ENCODE data around the gene RPS6KA5. TPM values are rescaled to one million over a fixed set of nuclear protein-coding genes. Genes with fewer than 3 reads are reported as not detected.

Gene RPS6KA5
- total RNA-seq, 4 donors from 2014 or later = 5.8 to 18.4 (median 9.8) TPM

- TF ChIP-seq POLR2A (IDR thresholded peaks at IDR 0.05) (no peak), CTCF (IDR thresholded peaks at IDR 0.05 in 4 of 5, conservative IDR thresholded peaks at IDR 0.05 in 1 of 5) (no peak)
- no peak for DNase-seq
- in situ Hi-C loops (cut with MboI; ENCODE audit: low sequenced_read_pairs in 4 of 4) = no loop called here
- intact Hi-C loops (cut with DNase I; ENCODE audit: low total_unique reads) = no loop called here
- ATAC-seq = no peak
- Histone ChIP-seq H3K4me1 (no peaks in the 10 kb centered on the region), H3K36me3 (peaks cover 2 to 5% of the 10 kb centered on the region in 2 donors), H3K9me3 (no peaks in the 10 kb centered on the region), H3K4me3 (no peak overlapping the region), H3K27me3 (no peaks in the 10 kb centered on the region), H3K27ac (no peak overlapping the region)
Measured at GRCh38 chr14:90890322-90891020, 170.0 kb downstream of the RPS6KA5 start.

GRCh38 chr14:90886297-90886815 lies 174.1 kb downstream of the RPS6KA5 start:
- no peak overlapping the region for H3K27ac ChIP-seq
- ATAC-seq (no peak), DNase-seq (no peak)
- H3K4me1 ChIP-seq = no peaks in the 10 kb centered on the region
- in situ Hi-C loops (cut with MboI; ENCODE audit: low sequenced_read_pairs in 4 of 4) = no loop called here
- no peak for TF ChIP-seq CTCF (IDR thresholded peaks at IDR 0.05 in 4 of 5, conservative IDR thresholded peaks at IDR 0.05 in 1 of 5)
- TF ChIP-seq POLR2A (IDR thresholded peaks at IDR 0.05) = no peak
- H3K36me3 ChIP-seq = peaks cover 0 to 2% of the 10 kb centered on the region in 2 donors
- no peaks in the 10 kb centered on the region for H3K27me3 ChIP-seq
- no peaks in the 10 kb centered on the region for H3K9me3 ChIP-seq
- no peak overlapping the region for H3K4me3 ChIP-seq
- intact Hi-C loops (cut with DNase I; ENCODE audit: low total_unique reads) = no loop called here

DNA sequence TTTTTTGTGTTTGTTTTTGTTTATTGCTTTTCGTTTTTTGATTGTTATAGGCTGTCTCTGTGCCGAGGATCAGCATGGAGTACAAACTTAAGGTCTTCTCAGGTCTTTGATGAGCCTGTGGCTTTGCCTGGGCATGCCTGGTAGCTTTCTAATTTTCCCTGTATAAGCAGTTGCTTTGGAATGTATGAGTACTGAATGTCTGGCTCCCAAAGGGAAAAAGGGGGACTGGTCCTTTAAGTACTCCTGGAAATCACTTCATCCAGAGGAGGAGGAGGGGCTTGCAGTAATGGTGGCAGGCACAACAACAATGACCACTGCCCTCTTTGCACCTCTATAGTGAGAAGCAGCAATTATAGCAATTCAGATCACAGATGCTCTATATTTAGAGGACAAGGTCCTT lies 176.7 kb downstream of the RPS6KA5 start:
- DNase-seq (no peak), ATAC-seq (no peak)
- Histone ChIP-seq H3K4me1 (no peaks in the 10 kb centered on the region), H3K27me3 (no peaks in the 10 kb centered on the region), H3K9me3 (no peaks in the 10 kb centered on the region), H3K36me3 (peaks cover 0 to 2% of the 10 kb centered on the region in 2 donors), H3K4me3 (no peak overlapping the region), H3K27ac (no peak overlapping the region)
- intact Hi-C loops (cut with DNase I; ENCODE audit: low total_unique reads) = no loop called here
- TF ChIP-seq POLR2A (IDR thresholded peaks at IDR 0.05) (no peak), CTCF (IDR thresholded peaks at IDR 0.05 in 4 of 5, conservative IDR thresholded peaks at IDR 0.05 in 1 of 5) (no peak)
- in situ Hi-C loops (cut with MboI; ENCODE audit: low sequenced_read_pairs in 4 of 4) = no loop called here

DNA sequence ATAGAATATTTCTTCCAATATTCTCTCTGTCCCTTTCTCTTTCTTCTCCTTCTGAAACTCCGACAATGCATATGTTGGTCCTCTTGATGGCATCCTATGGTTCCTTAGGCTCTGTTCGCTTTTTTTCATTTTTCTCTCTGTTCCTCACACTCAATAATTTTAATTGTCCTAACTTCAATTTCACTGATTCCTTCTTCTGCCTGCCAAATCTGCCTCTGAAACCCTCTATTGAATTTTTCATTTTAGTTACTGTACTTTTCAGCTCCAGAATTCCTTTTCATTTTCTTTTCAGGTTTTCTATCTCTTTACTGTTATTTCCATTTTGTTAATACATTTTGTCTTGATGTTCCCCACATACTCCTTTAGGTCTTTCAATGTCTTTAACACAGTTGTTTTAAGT lies 177.2 kb downstream of the RPS6KA5 start:
- ATAC-seq (no peak), DNase-seq (no peak)
- intact Hi-C loops (cut with DNase I; ENCODE audit: low total_unique reads) = no loop called here
- no peak overlapping the region for H3K4me3 ChIP-seq
- peaks cover 0 to 2% of the 10 kb centered on the region in 2 donors for H3K36me3 ChIP-seq
- no peak overlapping the region for H3K27ac ChIP-seq
- in situ Hi-C loops (cut with MboI; ENCODE audit: low sequenced_read_pairs in 4 of 4) = no loop called here
- H3K9me3 ChIP-seq = no peaks in the 10 kb centered on the region
- TF ChIP-seq POLR2A (IDR thresholded peaks at IDR 0.05) (no peak), CTCF (IDR thresholded peaks at IDR 0.05 in 4 of 5, conservative IDR thresholded peaks at IDR 0.05 in 1 of 5) (no peak)
- H3K4me1 ChIP-seq = no peaks in the 10 kb centered on the region
- H3K27me3 ChIP-seq = no peaks in the 10 kb centered on the region

Data from gastrocnemius medialis (tissue), 4 donors.